ENCODE data around the gene CAPZA2.
"Not testable (repeated sequence)": the region's sequence is repeated elsewhere in the genome, so short reads cannot be mapped to it uniquely, and the experiment has no call there.

Gene CAPZA2

DNA sequence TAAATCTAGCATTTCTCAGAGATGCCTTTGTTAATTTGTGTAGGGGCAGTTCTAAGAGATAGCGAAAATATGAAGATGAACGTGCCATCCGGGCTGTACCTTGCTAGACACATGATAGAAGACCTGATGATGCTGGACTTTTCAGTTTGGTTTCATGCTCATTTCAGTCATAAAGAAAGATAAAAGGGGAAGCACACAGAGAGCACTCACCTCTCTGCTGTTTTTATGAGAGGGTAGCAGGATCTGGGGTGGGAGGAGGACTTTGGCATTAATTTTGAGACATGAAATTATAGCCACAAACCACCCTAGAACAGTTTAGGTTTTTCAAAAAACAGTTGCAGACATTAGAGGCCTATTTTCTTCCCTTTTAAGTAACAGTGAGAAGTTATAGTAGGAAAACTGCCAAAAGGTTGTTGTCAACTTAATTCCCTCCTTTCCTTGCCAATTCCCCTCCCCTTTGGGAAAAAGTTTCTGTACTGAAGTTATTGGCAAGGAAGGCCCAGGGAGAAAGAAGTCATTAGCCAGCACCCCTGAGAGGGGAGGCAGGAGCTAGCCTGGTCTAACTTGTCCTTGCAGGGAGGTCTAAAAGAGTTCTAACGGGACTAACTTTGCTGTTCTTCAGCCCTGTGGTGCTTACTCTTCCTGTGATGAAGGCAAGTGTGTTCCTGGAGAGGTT is 93.6 kb downstream of the CAPZA2 start:
- DNase-seq = no peak

DNA sequence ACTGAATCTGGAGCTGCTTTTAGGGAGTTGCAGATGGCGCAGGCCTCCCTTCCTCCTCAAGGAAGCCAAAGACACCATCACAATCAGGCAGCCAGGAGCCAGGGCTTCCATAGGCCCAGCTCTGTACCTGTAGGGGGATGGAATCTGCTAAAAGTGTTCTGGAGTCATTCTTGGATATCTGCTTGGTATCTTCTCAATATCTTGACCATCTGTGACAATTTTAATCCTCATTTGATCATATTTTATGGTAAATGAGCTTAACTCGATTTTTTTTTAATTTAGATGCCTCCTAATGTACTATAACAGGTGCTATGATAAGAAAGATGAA is 94.1 kb downstream of the CAPZA2 start:
- no peak for DNase-seq

DNA sequence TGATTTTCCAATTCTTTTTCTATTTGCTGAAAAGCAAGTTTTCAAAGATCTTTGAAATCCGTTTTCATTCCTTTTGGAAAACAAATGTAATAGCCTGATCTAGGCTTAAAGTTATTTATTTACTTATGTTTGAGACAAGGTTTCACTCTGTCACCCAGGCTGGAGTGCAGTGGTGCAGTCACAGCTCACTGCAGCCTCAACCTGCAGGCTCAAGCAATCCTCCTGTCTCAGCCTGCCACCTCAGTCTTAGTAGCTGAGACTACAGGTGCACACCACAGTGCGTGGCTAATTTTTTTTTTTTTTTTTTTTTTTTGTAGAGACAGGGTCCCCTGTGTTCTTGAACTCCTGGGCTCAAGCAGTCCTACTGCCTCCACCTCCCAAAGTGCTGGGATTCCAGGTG is 95.5 kb downstream of the CAPZA2 start:
- DNase-seq = no peak

DNA sequence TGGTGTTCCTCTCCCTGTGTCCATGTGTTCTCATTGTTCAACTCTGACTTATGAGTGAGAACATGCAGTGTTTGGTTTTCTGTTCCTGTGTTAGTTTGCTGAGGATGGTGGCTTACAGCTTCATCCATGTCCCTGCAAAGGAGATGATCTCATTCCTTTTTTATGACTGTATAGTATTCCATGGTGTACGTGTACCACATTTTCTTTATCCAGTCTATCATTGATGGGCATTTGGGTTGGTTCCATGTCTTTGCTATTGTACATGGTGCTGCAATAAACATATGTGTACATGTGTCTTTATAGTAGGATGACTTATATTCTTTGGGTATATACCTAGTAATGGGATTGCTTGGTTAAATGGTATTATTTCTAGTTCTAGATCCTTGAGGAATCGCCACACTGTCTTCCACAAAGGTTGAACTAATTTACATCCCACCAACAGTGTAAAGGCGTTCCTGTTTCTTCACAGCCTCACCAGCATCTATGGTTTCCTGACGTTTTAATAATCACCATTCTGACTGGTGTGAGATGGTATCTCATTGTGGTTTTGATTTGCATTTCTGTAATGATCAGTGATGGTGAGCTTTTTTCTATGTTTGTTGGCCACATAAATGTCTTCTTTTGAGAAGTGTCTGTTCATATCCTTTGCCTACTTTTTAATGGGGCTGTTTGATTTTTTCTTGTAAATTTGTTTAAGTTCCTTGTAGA is 99.7 kb downstream of the CAPZA2 start:
- not testable (repeated sequence) for DNase-seq

DNA sequence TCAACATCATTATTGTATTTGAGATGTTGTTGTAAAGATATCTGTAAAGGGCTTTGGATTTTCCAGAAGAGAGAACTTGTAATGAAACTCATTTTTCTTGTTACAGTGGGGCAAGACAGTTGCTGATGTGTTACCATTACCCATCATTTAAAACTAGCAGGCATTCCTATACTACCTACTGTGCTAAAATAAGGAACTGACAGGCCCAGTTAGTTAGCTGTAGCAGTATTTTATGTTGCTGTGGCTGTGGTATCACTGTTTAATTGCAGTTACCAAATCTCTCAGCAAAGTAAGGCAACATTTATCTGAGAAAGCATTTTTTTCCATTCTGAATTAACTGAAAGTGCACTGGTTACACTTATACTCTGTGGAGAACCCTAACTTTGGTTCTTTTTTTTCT is 100.8 kb downstream of the CAPZA2 start:
- DNase-seq = no peak

DNA sequence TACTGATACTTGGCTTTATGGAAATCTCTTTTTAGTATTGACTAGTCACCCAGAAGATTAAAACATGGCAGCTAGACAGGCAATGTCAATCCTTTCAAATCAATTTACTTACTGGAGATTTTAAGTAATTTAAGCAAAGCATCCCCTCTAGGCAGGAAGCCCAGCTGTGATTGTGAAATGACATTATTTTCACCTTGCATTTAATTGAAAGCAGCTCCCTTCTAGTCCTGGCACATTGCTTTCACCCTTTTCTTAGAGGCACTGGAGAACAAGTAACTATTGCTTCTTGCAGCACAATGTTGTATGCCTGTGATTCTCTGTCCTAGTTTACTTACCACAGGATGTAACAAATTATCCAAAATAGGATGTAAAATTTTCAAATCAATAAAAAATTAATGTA is 104.2 kb downstream of the CAPZA2 start:
- no peak for DNase-seq

DNA sequence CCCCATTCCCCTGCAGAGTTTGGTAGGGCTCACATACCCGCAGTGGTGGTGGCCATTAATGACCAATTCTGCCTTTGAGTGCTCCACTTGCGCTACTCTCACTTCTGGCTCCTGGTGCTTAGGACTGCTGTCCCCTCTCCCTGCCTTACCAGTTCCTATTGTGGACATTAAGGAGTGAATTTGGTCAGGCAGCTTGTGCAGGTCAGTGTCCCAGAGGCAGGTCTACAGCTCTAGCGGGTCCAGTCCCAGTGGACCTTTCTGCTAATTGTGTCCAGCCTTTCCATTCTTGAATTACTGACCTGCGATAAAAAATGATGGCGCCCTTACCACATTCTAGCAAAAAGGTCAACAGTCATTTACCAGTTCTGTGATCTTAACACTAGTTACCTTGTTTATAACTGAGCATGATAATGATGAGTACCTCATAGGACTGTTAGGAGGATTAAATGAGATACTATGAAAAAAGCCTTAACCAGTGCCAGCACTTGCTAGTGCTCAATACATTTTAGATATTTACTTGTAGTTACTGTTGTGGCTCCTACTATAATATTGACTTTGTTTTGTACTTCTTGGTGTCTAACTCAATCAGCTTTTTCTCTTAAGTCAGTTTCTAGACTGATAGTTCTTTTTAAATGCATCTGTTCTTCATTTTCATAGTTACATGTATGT is 105.0 kb downstream of the CAPZA2 start:
- no peak for DNase-seq

DNA sequence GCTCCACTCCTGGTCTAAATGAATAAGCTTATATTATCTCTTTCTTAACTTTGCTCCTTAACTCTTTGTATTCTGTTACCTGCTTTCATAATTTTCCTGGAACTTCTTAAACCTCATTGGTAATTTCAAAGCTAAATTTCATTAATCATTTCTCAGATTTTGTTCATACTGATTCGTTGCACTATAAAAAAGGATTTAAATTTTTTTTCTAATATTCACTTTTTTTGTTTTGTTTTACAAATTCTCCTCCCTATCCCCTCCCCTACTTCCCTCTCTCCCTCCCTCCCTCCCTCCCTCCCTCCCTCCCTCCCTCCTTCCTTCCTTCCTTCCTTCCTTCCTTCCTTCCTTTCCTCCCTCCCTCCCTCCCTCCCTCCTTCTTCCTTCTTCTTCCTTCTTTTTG is 105.6 kb downstream of the CAPZA2 start:
- no peak for DNase-seq

DNA sequence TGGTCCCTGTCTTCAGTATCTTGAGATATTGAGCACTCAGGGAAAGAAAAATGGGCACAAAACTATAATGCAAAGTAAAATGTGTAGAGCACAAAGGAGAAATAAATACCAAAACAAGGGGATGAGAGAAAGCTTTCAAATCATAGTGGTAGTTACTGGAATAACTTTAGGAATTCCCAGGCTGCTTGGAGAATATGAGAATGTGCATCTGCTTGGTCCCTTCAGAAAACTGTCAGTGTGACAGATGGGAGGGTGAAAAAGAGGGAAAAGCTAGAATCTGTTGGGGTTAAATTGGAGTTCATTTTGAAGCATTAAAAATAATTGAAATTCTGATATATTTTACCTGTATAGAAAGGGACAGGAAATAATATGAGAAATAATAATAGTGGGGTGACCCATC is 106.2 kb downstream of the CAPZA2 start:
- DNase-seq = no peak

DNA sequence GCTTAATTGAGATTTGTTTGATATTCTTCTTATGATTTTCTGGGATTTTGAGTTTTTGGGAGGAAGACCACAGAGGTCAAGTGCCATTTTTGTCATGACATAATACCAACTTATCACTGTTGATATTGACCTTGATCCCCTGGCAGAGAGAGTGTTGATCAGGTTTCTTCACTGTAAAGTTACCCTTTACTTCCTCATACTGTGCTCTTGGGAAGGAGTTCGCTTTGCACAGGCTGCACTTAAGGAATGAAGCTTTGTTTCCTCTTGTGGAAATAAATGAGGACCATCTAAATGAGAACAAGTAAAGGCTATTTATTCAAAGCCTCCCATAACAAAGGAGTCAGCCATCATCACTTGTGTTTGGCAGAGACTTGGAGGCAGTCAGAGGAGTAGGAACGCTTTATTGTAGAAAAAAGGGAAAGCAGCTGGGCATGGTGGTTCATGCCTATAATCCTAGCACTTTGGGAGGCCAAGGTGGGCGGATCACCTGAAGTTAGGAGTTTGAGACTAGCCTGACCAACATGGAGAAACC is 107.0 kb downstream of the CAPZA2 start:
- DNase-seq = no peak

DNA sequence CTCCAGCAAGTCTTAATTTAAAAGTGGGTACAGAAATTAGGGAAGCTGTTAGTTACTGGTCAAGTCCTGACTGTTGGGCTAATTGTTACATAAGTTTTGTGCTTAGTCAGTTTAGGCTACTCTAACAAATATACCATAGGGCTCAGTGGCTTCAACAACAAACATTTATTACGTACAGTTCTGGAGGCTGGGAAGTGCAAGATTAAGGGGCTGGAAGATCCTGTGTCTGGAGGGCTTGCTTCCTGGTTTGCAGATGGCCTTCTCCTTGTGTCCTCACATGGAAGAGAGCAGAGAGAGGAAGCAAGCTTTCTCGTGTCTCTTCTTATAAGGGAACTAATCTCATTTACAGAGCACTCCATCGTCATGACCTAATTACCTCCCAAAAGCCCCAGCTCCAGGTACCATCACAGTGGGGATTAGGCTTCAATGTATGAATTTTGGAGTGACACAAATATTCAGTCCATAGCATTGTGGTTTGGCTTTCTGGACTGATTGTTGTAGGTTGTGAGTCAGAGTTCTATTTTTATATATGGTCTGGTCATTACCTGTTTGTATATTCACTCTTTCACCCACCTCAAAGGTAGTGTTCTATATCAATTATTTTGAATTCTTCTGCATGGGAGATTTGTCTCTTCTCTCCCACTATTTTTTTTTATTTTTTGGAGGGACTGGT is 108.0 kb downstream of the CAPZA2 start:
- no peak for DNase-seq

DNA sequence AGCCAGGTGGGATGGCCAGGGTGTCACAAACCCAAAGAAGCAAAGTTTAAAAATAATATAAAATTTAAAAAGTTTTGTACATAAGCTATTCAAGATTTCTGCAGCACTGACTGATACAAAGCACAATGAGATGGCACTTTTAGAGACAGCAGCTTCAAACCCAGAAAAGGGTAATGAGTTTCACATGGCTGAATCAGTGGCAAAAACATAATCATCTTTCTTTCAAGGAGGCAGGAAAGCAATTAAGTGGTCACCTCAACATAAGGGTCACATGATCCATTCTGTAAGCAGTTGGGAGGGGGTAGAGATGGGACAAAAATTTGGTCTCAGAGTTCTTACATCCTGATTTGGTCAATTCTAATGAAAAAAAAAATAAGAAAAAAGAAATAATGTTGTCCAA is 108.8 kb downstream of the CAPZA2 start:
- DNase-seq = not testable (repeated sequence)
